Measurements from ENCODE around the gene PAXX. TPM values are rescaled to one million over a fixed set of nuclear protein-coding genes. Genes with fewer than 3 reads are reported as not detected.

Gene PAXX
- total RNA-seq, 1 experiment from 2014 or later, result 89.0 TPM

DNA sequence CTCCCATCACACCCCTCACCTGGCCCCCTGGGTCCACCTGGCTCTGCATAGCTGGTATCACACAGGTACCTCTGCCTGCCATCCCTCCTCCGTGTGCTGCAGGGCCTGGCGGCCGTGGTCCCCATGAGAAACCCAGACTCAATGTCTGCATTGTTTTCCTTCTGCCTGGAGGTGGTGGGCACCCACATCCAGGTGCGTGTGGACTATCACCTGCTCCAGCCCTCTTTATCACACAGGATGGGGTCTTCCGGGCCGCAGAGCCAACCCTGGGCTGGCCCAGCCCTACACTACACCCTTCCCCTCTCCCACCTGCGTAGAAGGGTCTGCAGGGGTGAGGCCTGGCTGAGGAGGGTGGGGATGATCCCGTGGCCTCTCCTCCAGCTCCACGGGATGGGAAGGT lies 46.7 kb downstream of the PAXX start:
- Histone ChIP-seq H3K9me3 (ENCODE audit: control insufficient read depth in 1 of 2, insufficient read depth in 1 of 2, low read depth in 1 of 2, low read length in 2 of 2) (no peaks in the 10 kb centered on the region), H3K27me3 (ENCODE audit: insufficient read depth, low read length) (no peaks in the 10 kb centered on the region), H3K9me2 (ENCODE audit: insufficient read depth) (no peaks in the 10 kb centered on the region), H3K4me1 (ENCODE audit: control insufficient read depth in 1 of 2, insufficient read depth in 2 of 2, low read length in 2 of 2) (peaks cover 11 to 21% of the 10 kb centered on the region in 2 experiments; a peak in 3 of 4 replicates), H3K9ac (ENCODE audit: low read length) (no peak overlapping the region), H3K36me3 (ENCODE audit: control insufficient read depth in 1 of 2, insufficient read depth in 2 of 2, low read length in 2 of 2) (peaks cover 3 to 7% of the 10 kb centered on the region in 2 experiments; a peak in 2 of 4 replicates), H3K4me3 (replicated peaks in 1 of 2; ENCODE audit: low read depth in 1 of 2, low read length in 2 of 2) (no peak overlapping the region), H3K4me2 (ENCODE audit: low read length) (no peak overlapping the region), H3K79me2 (ENCODE audit: insufficient read depth, low read length) (peaks cover 7% of the 10 kb centered on the region; the same call in 1 of the 2 replicates), H4K20me1 (ENCODE audit: insufficient read depth) (no peaks in the 10 kb centered on the region), H3K27ac (ENCODE audit: low read depth, low read length) (no peak overlapping the region), H2AFZ (ENCODE audit: low read depth, low read length, poor library complexity, severe bottlenecking) (no peak overlapping the region)
- ChIA-PET CTCF (interaction anchor here (1.4 kb wide), 1 partner anchor 10 kb away, joined by 5 read pairs; no protein-coding TSS in a partner anchor), RAD21 (ENCODE audit: low non-redundant PET in 1 of 2, low total read pairs in 2 of 2, uncharacterized antibody in 2 of 2, unreplicated experiment in 2 of 2) (no interaction called here), POLR2A (no interaction called here)
- DNase-seq (ENCODE audit: low read depth, low spot score), result no peak
- BruUV-seq (replicated peaks), result no TSS peak
- intact Hi-C loops (cut with micrococcal nuclease), result loop anchor here (5.0 kb wide), 1 partner anchor 197 kb away; the partner anchor contains the start of gene AJM1
- no peak for ATAC-seq
- TF ChIP-seq, protein P1, sequence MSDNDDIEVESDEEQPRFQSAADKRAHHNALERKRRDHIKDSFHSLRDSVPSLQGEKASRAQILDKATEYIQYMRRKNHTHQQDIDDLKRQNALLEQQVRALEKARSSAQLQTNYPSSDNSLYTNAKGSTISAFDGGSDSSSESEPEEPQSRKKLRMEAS (IDR thresholded peaks at IDR 0.05), result no peak
- TF ChIP-seq, protein P2, sequence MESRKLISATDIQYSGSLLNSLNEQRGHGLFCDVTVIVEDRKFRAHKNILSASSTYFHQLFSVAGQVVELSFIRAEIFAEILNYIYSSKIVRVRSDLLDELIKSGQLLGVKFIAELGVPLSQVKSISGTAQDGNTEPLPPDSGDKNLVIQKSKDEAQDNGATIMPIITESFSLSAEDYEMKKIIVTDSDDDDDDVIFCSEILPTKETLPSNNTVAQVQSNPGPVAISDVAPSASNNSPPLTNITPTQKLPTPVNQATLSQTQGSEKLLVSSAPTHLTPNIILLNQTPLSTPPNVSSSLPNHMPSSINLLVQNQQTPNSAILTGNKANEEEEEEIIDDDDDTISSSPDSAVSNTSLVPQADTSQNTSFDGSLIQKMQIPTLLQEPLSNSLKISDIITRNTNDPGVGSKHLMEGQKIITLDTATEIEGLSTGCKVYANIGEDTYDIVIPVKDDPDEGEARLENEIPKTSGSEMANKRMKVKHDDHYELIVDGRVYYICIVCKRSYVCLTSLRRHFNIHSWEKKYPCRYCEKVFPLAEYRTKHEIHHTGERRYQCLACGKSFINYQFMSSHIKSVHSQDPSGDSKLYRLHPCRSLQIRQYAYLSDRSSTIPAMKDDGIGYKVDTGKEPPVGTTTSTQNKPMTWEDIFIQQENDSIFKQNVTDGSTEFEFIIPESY (IDR thresholded peaks at IDR 0.05; ENCODE audit: extremely low read depth, insufficient replicate concordance, low read length), result no peak
- TF ChIP-seq ELF1 (IDR thresholded peaks at IDR 0.05; ENCODE audit: borderline replicate concordance, low read depth) (no peak), EZH2 (IDR thresholded peaks at IDR 0.05) (no peak), POLR2A (IDR thresholded peaks at IDR 0.05; ENCODE audit: borderline replicate concordance, extremely low read depth, insufficient read depth, insufficient read length) (no peak), EZH2phosphoT487 (IDR thresholded peaks at IDR 0.05; ENCODE audit: borderline replicate concordance) (no peak), YY1 (IDR thresholded peaks at IDR 0.05; ENCODE audit: extremely low read depth, insufficient replicate concordance, low read depth, low read length) (no peak), FOSL1 (IDR thresholded peaks at IDR 0.05; ENCODE audit: low read depth) (no peak), SIN3A (IDR thresholded peaks at IDR 0.05; ENCODE audit: low read depth) (no peak), SRF (IDR thresholded peaks at IDR 0.05; ENCODE audit: low read depth) (no peak), ZFX (IDR thresholded peaks at IDR 0.05) (no peak), CBX3 (IDR thresholded peaks at IDR 0.05; ENCODE audit: low read depth) (no peak), RAD21 (IDR thresholded peaks at IDR 0.05; ENCODE audit: low read depth) (no peak), SP1 (IDR thresholded peaks at IDR 0.05; ENCODE audit: low read depth) (no peak), POLR2AphosphoS5 (IDR thresholded peaks at IDR 0.05; ENCODE audit: low read depth, low read length) (no peak), TCF7L2 (IDR thresholded peaks at IDR 0.05; ENCODE audit: borderline replicate concordance, extremely low read depth, insufficient read depth, insufficient read length) (no peak)

All from HCT116 (cell line).